GM12878 (cell line): ENCODE measurements around the gene ADSS1. TPM values are rescaled to one million over a fixed set of nuclear protein-coding genes. Genes with fewer than 3 reads are reported as not detected.

Source experiments
- ATAC-seq: fragments of 200-7000 bp; cut with Tn5 transposase; 3 replicates; pipeline ENCODE4 v1.9.1; 2020; ENCODE audit warnings: mild to moderate bottlenecking, moderate library complexity
- BruUV-seq: library from RNA; stranded (reverse); fragments of 400-500 nt; replicated peaks from 2 replicates; lab custom pipeline; 2021; lab: Mats Ljungman, UMichigan
- CTCF ChIA-PET: fragments of 300-600 bp; sonication (Branson Sonifier 250); formaldehyde crosslinking; extraction: SDS; loops from one replicate; lab custom pipeline; 2021; ENCODE audit warnings: inconsistent platforms; lab: Yijun Ruan, JAX
- POLR2A ChIA-PET: fragments of 350-600 bp; formaldehyde crosslinking; extraction: SDS; loops from one replicate; lab custom pipeline; 2021; ENCODE audit warnings: inconsistent platforms; lab: Charles Lee
- RAD21 ChIA-PET: fragments of 300-600 bp; sonication (Branson Sonifier 250); formaldehyde crosslinking; loops from one replicate; lab custom pipeline; 2023; ENCODE audit warnings: antibody characterized with exemption; ENCODE audit not compliant: unreplicated experiment; lab: Charles Lee
- SMC1A ChIA-PET: fragments of 300-600 bp; sonication (Branson Sonifier 250); formaldehyde crosslinking; loops from one replicate; lab custom pipeline; 2023; ENCODE audit not compliant: unreplicated experiment, uncharacterized antibody; lab: Charles Lee
- DNase-seq: peaks from one replicate; pipeline ENCODE4 v3.0.0-alpha.2; 2011; ENCODE audit warnings: low read depth, low spot score
- FAIRE-seq: peaks from 3 replicates; lab custom pipeline; 2011; peaks lifted over from hg19 to GRCh38; lab: Jason Lieb, UNC
- H2AFZ ChIP-seq: 2 replicates; pipeline ENCODE4 v1.6.0; 2011; ENCODE audit warnings: low read depth, low read length, control low read depth; ENCODE audit not compliant: control insufficient read depth
- H3K27ac ChIP-seq: 2 replicates; pipeline ENCODE4 v1.5.1; 2011; ENCODE audit warnings: control low read depth; ENCODE audit not compliant: control insufficient read depth, insufficient read depth
- H3K27me3 ChIP-seq, 2 experiments: replicated peaks in 1 of 2; 2 replicates each; pipeline versions ENCODE4 v1.6.0 to v1.6.1; 2011; ENCODE audit warnings: low read length in 1 of 2; ENCODE audit not compliant: control insufficient read depth in 2 of 2, insufficient read depth in 2 of 2
- H3K36me3 ChIP-seq, 2 experiments: 2 replicates each; pipeline ENCODE4 v1.5.1; 2011; ENCODE audit warnings: low read length in 1 of 2; ENCODE audit not compliant: control insufficient read depth in 2 of 2, insufficient read depth in 2 of 2
- H3K4me1 ChIP-seq: 2 replicates; pipeline ENCODE4 v1.6.1; 2011; ENCODE audit warnings: mild to moderate bottlenecking, low read length, moderate library complexity, mixed read lengths; ENCODE audit not compliant: control insufficient read depth, insufficient read depth
- H3K4me2 ChIP-seq: 2 replicates; pipeline ENCODE4 v1.6.0; 2011; ENCODE audit warnings: control low read depth; ENCODE audit not compliant: control insufficient read depth, insufficient read depth
- H3K4me3 ChIP-seq: fragments of 200-600 bp; sonication (generic); 2 replicates; pipeline ENCODE4 v1.5.1; 2016
- H3K79me2 ChIP-seq: 2 replicates; pipeline ENCODE4 v1.6.0; 2011; ENCODE audit warnings: low read length; ENCODE audit not compliant: control insufficient read depth, insufficient read depth
- H3K9ac ChIP-seq: 2 replicates; pipeline ENCODE4 v1.8.0; 2011; ENCODE audit warnings: low read length, control low read depth, mixed read lengths; ENCODE audit not compliant: control insufficient read depth, insufficient read depth
- H3K9me3 ChIP-seq: replicated peaks from 3 replicates; pipeline ENCODE4 v1.5.1; 2011; ENCODE audit warnings: mild to moderate bottlenecking, low read length; ENCODE audit not compliant: control insufficient read depth, insufficient read depth
- H4K20me1 ChIP-seq: 2 replicates; pipeline ENCODE4 v1.6.0; 2011; ENCODE audit not compliant: control insufficient read depth, insufficient read depth
- BCLAF1 ChIP-seq: fragments of 450-650 bp; IDR thresholded peaks from 2 replicates; pipeline ENCODE4 v1.6.1; 2017; ENCODE audit warnings: antibody characterized with exemption, mild to moderate bottlenecking, moderate library complexity
- MEF2B ChIP-seq: fragments of 450-650 bp; IDR thresholded peaks from 2 replicates; pipeline ENCODE4 v1.6.1; 2018; ENCODE audit warnings: mild to moderate bottlenecking, moderate library complexity; ENCODE audit not compliant: partially characterized antibody, poor library complexity, severe bottlenecking
- POLR2AphosphoS5 ChIP-seq: IDR thresholded peaks from 2 replicates; pipeline ENCODE4 v1.6.1; 2011; ENCODE audit warnings: mild to moderate bottlenecking, low read length, inconsistent platforms
- WGBS: methylation state at CpG from one replicate; pipeline ENCODE4 v1.1.6; 2016; ENCODE audit warnings: low lambda C conversion rate; ENCODE audit not compliant: insufficient replicate concordance, insufficient coverage; ENCODE audit errors: missing lambda C conversion rate; 5-methylcytosine and 5-hydroxymethylcytosine counted together
- in situ Hi-C: fragments of 300-500 bp; cut with MboI; formaldehyde crosslinking; loops from 9 replicates; pipeline ENCODE4 v1.14.3; 2018; ENCODE audit warnings: mixed read lengths
- intact Hi-C: fragments of 100-400 bp; cut with micrococcal nuclease; formaldehyde crosslinking; loops from one replicate; pipeline ENCODE4 v1.14.2; 2022; ENCODE audit not compliant: unreplicated experiment
- polyA plus RNA-seq, 11 experiments: library from polyadenylated mRNA; depleted of rRNA in 4 of 11; unstranded in 6 of 11; stranded (reverse) in 5 of 11; fragments of >200 nt; fragmentation: Nextera tagmentation in 4 of 11; fragmentation: Illumina TruSeq in 1 of 11; extraction: Ambion mirVana in 4 of 11; extraction: Trizol in 1 of 11; gene quantifications; 1 replicate in 1 of 11; 2 replicates in 10 of 11; pipeline versions ENCODE4 v1.2.1 to v1.2.3, GENCODE V29; 2011 to 2016; ENCODE audit warnings: inconsistent platforms in 2 of 11, missing spikeins in 2 of 11, low read depth in 1 of 11
- total RNA-seq, 4 experiments: library from RNA; depleted of rRNA in 3 of 4; stranded (reverse); fragments of >200 nt in 3 of 4; fragmentation: Illumina TruSeq in 1 of 4; extraction: Trizol in 1 of 4; gene quantifications; 2 replicates each; pipeline versions ENCODE4 v1.2.1 to v1.2.3, GENCODE V29; 2013 to 2021
- TF ChIP-seq, protein P1 (sequence below): fragments of 450-650 bp; IDR thresholded peaks from 2 replicates; pipeline ENCODE4 v1.6.1; 2017; ENCODE audit warnings: mild to moderate bottlenecking, low read depth, inconsistent platforms; ENCODE audit not compliant: poor library complexity, severe bottlenecking
- TF ChIP-seq, protein P2 (sequence below): fragments of 450-650 bp; formaldehyde crosslinking; IDR thresholded peaks from 2 replicates; pipeline ENCODE4 v1.4.0; 2020; ENCODE audit warnings: mild to moderate bottlenecking, moderate library complexity

The ADSS1 gene
- total and polyA plus RNA-seq, 10 of the 15 experiments (the other 5 are each of a cell fraction or from before 2014, with no cell fraction given), result 0.11 to 0.45 (median 0.28) TPM; not detected in 5

DNA sequence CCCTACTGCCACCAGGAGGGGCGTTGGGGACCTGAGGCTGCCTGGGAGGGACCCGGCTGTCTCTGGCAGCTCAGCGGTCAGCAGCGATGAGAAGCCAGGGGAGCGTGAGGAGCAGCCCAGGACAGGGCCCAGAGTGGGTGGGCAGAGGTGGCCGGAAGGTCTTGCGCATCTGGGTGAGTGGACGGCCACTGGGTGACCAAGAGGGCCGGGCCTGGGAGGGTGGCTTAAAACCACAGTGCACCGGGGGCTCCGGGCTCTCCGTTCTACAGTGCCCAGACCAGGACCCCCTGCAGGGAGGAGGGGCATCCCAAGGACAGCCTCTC is 24.6 kb upstream of the ADSS1 start:
- ChIA-PET POLR2A (no interaction called here), SMC1A (no interaction called here), RAD21 (no interaction called here)
- Histone ChIP-seq H4K20me1 (no peaks in the 10 kb centered on the region), H2AFZ (no peak overlapping the region), H3K36me3 (peaks cover 3 to 4% of the 10 kb centered on the region in 2 experiments; a peak in 3 of 4 replicates), H3K9me3 (no peaks in the 10 kb centered on the region), H3K79me2 (peaks cover under 1% of the 10 kb centered on the region), H3K4me1 (peaks cover 12% of the 10 kb centered on the region), H3K27me3 (no peaks in the 10 kb centered on the region), H3K9ac (no peak overlapping the region), H3K4me2 (no peak overlapping the region)
- in situ Hi-C loops, result no loop called here
- ATAC-seq (no peak), DNase-seq (no peak), FAIRE-seq (no peak)
- WGBS, result 90% methylated on average over 12 of the region's 12 CpGs
- intact Hi-C loops, result no loop called here
- TF ChIP-seq MEF2B, result no peak
- TF ChIP-seq BCLAF1, result no peak
- TF ChIP-seq, protein P1, sequence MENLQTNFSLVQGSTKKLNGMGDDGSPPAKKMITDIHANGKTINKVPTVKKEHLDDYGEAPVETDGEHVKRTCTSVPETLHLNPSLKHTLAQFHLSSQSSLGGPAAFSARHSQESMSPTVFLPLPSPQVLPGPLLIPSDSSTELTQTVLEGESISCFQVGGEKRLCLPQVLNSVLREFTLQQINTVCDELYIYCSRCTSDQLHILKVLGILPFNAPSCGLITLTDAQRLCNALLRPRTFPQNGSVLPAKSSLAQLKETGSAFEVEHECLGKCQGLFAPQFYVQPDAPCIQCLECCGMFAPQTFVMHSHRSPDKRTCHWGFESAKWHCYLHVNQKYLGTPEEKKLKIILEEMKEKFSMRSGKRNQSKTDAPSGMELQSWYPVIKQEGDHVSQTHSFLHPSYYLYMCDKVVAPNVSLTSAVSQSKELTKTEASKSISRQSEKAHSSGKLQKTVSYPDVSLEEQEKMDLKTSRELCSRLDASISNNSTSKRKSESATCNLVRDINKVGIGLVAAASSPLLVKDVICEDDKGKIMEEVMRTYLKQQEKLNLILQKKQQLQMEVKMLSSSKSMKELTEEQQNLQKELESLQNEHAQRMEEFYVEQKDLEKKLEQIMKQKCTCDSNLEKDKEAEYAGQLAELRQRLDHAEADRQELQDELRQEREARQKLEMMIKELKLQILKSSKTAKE, result no peak
- TF ChIP-seq, protein P2, sequence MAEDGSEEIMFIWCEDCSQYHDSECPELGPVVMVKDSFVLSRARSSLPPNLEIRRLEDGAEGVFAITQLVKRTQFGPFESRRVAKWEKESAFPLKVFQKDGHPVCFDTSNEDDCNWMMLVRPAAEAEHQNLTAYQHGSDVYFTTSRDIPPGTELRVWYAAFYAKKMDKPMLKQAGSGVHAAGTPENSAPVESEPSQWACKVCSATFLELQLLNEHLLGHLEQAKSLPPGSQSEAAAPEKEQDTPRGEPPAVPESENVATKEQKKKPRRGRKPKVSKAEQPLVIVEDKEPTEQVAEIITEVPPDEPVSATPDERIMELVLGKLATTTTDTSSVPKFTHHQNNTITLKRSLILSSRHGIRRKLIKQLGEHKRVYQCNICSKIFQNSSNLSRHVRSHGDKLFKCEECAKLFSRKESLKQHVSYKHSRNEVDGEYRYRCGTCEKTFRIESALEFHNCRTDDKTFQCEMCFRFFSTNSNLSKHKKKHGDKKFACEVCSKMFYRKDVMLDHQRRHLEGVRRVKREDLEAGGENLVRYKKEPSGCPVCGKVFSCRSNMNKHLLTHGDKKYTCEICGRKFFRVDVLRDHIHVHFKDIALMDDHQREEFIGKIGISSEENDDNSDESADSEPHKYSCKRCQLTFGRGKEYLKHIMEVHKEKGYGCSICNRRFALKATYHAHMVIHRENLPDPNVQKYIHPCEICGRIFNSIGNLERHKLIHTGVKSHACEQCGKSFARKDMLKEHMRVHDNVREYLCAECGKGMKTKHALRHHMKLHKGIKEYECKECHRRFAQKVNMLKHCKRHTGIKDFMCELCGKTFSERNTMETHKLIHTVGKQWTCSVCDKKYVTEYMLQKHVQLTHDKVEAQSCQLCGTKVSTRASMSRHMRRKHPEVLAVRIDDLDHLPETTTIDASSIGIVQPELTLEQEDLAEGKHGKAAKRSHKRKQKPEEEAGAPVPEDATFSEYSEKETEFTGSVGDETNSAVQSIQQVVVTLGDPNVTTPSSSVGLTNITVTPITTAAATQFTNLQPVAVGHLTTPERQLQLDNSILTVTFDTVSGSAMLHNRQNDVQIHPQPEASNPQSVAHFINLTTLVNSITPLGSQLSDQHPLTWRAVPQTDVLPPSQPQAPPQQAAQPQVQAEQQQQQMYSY (CRISPR knock-in tag), result no peak
- no peak for TF ChIP-seq POLR2AphosphoS5
- TF ChIP-seq, all 136 proteins: peak for 0
- no peak overlapping the region for H3K27ac ChIP-seq
- CTCF ChIA-PET, result no interaction called here
- BruUV-seq, result no TSS peak
- no peak overlapping the region for H3K4me3 ChIP-seq
